ENCODE measurements around the gene CDK16. TPM values are rescaled to one million over a fixed set of nuclear protein-coding genes. Genes with fewer than 3 reads are reported as not detected.

The CDK16 gene
- total and polyA plus RNA-seq, 7 donors, result 104 to 192 (median 150) TPM

- no peak for TF ChIP-seq CTCF (IDR thresholded peaks at IDR 0.05)
- intact Hi-C loops (cut with DNase I), result loop anchor here (2.0 kb wide), 1 partner anchor 13 kb away; the partner anchor contains the start of gene CDK16 (in 2 of the 2)
- no peak for ATAC-seq
Observed at GRCh38 chrX:47232197-47232802, 13.8 kb downstream of the CDK16 start.

GRCh38 chrX:47232803-47233332, 14.4 kb downstream of the CDK16 start, which contains the start of gene USP11:
USP11 (plus strand) TSS chrX:47233009; CDS start chrX:47233044, 35 bp downstream.
- peak within 1 kb of the TSS; percentile 91 for H3K27ac ChIP-seq
- peaks cover 0 to 20% of the 10 kb centered on the region in 2 donors for H3K36me3 ChIP-seq (ENCODE audit: insufficient read depth in 1 of 2, low read depth in 1 of 2)
- ATAC-seq (peak; percentile 22 to 54 (median 32)), DNase-seq (peak; percentile 46 to 80)
- H3K27me3 ChIP-seq (ENCODE audit: insufficient read depth in 3 of 3, low read length in 2 of 3), result no peaks in the 10 kb centered on the region
- no peak for TF ChIP-seq CTCF (IDR thresholded peaks at IDR 0.05)
- peaks cover 5% of the 10 kb centered on the region for H3K4me1 ChIP-seq
- intact Hi-C loops (cut with DNase I), result loop anchor here (2.0 kb wide), 1 partner anchor 14 kb away; the partner anchor contains the start of gene CDK16 (in 2 of the 2)
- WGBS, 3 donors, result 1 to 12% (median 2%) methylated on average over 28 to 46 of the region's 46 CpGs
- H3K9me3 ChIP-seq, result no peaks in the 10 kb centered on the region
- H3K4me3 ChIP-seq, result peak within 1 kb of the TSS; percentile 71

More at GRCh38 chrX:47232197-47232802, 13.8 kb downstream of the CDK16 start:
- H3K4me3 ChIP-seq, result peak overlapping the region; percentile 71
- peak overlapping the region; percentile 91 for H3K27ac ChIP-seq
- peaks cover 0 to 26% of the 10 kb centered on the region in 2 donors for H3K36me3 ChIP-seq (ENCODE audit: insufficient read depth in 1 of 2, low read depth in 1 of 2)
- no peaks in the 10 kb centered on the region for H3K27me3 ChIP-seq (ENCODE audit: insufficient read depth in 3 of 3, low read length in 2 of 3)
- peaks cover 5% of the 10 kb centered on the region for H3K4me1 ChIP-seq
- no peaks in the 10 kb centered on the region for H3K9me3 ChIP-seq
- 66 to 71% (median 68%) methylated on average over 8 of the region's 8 CpGs for whole genome bisulfite sequencing, 3 donors
- DNase-seq, result no peak

DNA sequence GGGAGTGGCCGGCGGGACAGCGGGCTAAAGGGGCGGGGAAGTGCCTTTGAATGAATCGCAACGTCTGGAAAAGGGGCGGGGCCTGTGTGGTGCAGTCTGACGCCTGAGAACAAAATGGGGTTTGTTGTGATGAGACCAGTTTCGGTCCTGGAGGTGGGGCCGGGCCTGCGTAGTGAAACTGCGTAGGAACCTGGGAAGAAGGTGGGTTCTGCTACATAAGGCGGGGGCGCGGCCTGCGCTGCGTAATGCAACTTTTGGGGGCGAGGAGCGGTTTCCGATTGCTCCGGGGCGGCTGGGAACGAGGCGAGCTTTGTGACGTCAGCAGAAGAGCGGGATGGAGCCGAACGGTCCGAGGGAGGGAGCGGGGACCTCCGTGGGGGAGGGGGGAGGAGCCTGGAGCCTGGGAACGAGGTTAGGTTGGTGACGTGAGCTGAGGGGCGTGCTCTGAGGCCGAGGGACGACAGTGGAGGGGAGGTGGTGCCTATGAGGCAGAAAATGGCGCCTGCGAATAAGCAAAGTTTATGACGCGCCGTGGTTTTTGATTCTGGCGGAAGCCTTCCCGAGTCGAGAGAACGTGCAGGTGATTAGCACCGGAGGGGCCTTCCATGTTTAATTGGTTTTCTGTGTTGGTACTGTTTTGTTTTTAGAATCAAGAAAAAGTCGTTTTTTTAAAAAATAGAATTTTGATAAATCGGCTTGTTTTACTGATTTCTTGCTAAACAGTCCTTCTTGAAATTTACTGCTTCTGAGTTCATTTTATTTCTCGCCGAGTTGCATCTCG, 15.0 kb downstream of the CDK16 start:
- WGBS, 3 donors, result 0 to 11% (median 0%) methylated on average over 31 to 51 of the region's 51 CpGs
- Histone ChIP-seq H3K9me3 (no peaks in the 10 kb centered on the region), H3K4me1 (peaks cover 5% of the 10 kb centered on the region), H3K36me3 (ENCODE audit: insufficient read depth in 1 of 2, low read depth in 1 of 2) (peaks cover 0 to 13% of the 10 kb centered on the region in 2 donors), H3K4me3 (peak overlapping the region; percentile 71), H3K27me3 (ENCODE audit: insufficient read depth in 3 of 3, low read length in 2 of 3) (no peaks in the 10 kb centered on the region), H3K27ac (peak overlapping the region; percentile 91)
- intact Hi-C loops (cut with DNase I), result loop anchor here (2.0 kb wide), 1 partner anchor 15 kb away; the partner anchor contains the start of gene CDK16 (in 2 of the 2)
- TF ChIP-seq CTCF (IDR thresholded peaks at IDR 0.05), result no peak
- ATAC-seq (peak; percentile 90 to 95 (median 92)), DNase-seq (peak; percentile 90 to 98)

DNA sequence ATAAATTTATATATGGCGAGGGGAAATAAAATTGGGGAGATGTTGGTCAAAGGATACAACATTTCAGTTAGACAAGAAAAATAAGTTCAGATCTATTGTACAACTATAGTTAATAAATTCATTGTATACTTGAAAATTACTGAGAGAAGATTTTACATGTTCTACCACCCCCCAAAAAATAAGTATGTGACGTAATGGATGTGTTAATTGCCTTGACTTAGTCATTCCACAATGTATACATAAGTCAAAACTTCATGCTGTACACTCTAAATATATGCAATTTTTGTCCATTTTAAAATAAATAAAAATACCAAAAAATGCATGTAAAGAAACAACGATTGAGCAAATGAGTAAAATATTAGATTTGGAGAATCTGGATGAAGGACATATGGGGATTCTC, 16.1 kb downstream of the CDK16 start:
- no peaks in the 10 kb centered on the region for H3K9me3 ChIP-seq
- no peak for TF ChIP-seq CTCF (IDR thresholded peaks at IDR 0.05)
- intact Hi-C loops (cut with DNase I), result no loop called here
- no peak for DNase-seq
- H3K4me1 ChIP-seq, result peaks cover 5% of the 10 kb centered on the region
- peak overlapping the region; percentile 71 for H3K4me3 ChIP-seq
- ATAC-seq, result no peak
- WGBS, 3 donors, result 51 to 74% (median 57%) methylated on average over 3 of the region's 3 CpGs
- peaks cover 0 to 6% of the 10 kb centered on the region in 2 donors for H3K36me3 ChIP-seq (ENCODE audit: insufficient read depth in 1 of 2, low read depth in 1 of 2)
- no peaks in the 10 kb centered on the region for H3K27me3 ChIP-seq (ENCODE audit: insufficient read depth in 3 of 3, low read length in 2 of 3)
- H3K27ac ChIP-seq, result peak overlapping the region; percentile 91
